ENCODE measurements around the gene TMEM61. TPM values are rescaled to one million over a fixed set of nuclear protein-coding genes. Genes with fewer than 3 reads are reported as not detected.

The TMEM61 gene
- total RNA-seq, 6 experiments from 2014 or later, result 0.20 to 0.31 TPM; not detected in 4

DNA sequence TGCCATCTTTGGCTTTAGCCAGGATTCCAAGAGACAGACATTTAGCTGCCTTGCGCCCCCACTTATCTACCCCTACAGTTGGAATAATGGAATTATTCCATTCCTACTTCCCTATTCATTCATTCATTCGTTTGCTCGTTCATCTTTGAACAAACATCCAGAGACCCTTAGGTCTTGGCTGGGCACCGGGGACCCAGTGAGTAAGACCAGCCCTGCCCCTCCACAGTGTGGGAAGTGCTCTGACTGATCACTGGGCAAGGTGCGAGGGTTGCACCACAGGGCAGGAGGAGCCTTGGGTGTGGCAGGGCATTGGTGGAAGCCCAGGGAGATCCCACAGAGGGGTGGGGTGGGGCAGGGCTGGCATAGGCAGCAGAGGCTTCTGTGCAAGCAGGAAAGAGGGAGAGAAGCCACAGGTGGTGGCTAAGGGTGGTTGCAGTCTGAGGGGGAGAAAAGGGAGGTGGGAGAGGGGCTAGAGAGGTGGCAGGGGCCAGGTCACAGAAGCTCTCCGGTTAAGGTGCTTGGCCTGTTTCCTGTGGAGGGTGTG, 35.0 kb upstream of the TMEM61 start:
- DNase-seq (peak; percentile 60 to 73 (median 63)), ATAC-seq (peak; percentile 50 to 85 (median 66))
- 48% methylated on average over 6 of the region's 6 CpGs for WGBS (ENCODE audit: insufficient coverage, low coverage, low lambda C conversion rate, missing lambda C conversion rate)
- Histone ChIP-seq H3K9me3 (no peaks in the 10 kb centered on the region), H3K4me1 (peaks cover 0 to 13% (median 0%) of the 10 kb centered on the region in 4 donors), H3K36me3 (no peaks in the 10 kb centered on the region), H3K27me3 (no peaks in the 10 kb centered on the region), H3K4me3 (no peak overlapping the region), H3K27ac (no peak overlapping the region)
- TF ChIP-seq CTCF (IDR thresholded peaks at IDR 0.05) (no peak), POLR2A (IDR thresholded peaks at IDR 0.05) (no peak)
- intact Hi-C loops (cut with DNase I), result loop anchor here in 1 of 2 donors (5.0 to 10.0 kb wide), 2 partner anchors 51 to 52 kb away; partner anchors contain the start of gene BSND

DNA sequence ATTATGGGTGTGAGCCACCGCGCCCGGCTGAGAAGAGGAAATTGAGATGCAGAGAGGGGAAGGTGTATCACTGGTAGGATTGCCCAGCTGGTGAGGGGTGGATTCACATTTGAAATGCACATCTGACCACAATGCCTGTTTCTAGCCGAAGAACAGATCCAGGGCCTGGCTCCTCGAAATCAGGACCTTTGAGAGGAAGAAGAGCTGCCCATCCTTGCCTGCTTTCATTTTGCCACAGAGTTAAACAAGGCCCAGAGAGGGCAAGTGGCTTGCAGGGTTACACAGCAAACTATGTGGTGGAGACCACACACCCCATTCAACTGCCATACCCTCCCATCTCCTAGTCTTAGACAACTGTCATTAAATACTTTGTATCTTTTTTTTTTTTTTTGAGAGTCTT, 32.9 kb upstream of the TMEM61 start:
- 79% methylated on average over 5 of the region's 5 CpGs for WGBS (ENCODE audit: insufficient coverage, low coverage, low lambda C conversion rate, missing lambda C conversion rate)
- intact Hi-C loops (cut with DNase I), result loop anchor here in 1 of 2 donors (5.0 to 10.0 kb wide), 2 partner anchors 50 to 53 kb away; partner anchors contain the start of gene BSND
- Histone ChIP-seq H3K36me3 (no peaks in the 10 kb centered on the region), H3K4me3 (no peak overlapping the region), H3K27me3 (no peaks in the 10 kb centered on the region), H3K27ac (no peak overlapping the region), H3K9me3 (no peaks in the 10 kb centered on the region), H3K4me1 (peaks cover 0 to 18% (median 0%) of the 10 kb centered on the region in 4 donors)
- no peak for TF ChIP-seq POLR2A (IDR thresholded peaks at IDR 0.05)
- TF ChIP-seq CTCF (IDR thresholded peaks at IDR 0.05), result no peak
- ATAC-seq, result no peak
- no peak for DNase-seq

GRCh38 chr1:54949053-54949452, 31.4 kb upstream of the TMEM61 start:
- WGBS (ENCODE audit: insufficient coverage, low coverage, low lambda C conversion rate, missing lambda C conversion rate), result 87% methylated on average over 4 of the region's 4 CpGs
- no peak overlapping the region for H3K27ac ChIP-seq
- no peaks in the 10 kb centered on the region for H3K27me3 ChIP-seq
- no peaks in the 10 kb centered on the region for H3K9me3 ChIP-seq
- H3K4me1 ChIP-seq, result peaks cover 0 to 18% (median 0%) of the 10 kb centered on the region in 4 donors
- DNase-seq, result no peak
- no peak overlapping the region for H3K4me3 ChIP-seq
- intact Hi-C loops (cut with DNase I), result loop anchor here in 1 of 2 donors (5.0 to 10.0 kb wide), 2 partner anchors 48 to 54 kb away; partner anchors contain the start of gene BSND
- ATAC-seq, result no peak
- no peaks in the 10 kb centered on the region for H3K36me3 ChIP-seq
- TF ChIP-seq CTCF (IDR thresholded peaks at IDR 0.05), result no peak

DNA sequence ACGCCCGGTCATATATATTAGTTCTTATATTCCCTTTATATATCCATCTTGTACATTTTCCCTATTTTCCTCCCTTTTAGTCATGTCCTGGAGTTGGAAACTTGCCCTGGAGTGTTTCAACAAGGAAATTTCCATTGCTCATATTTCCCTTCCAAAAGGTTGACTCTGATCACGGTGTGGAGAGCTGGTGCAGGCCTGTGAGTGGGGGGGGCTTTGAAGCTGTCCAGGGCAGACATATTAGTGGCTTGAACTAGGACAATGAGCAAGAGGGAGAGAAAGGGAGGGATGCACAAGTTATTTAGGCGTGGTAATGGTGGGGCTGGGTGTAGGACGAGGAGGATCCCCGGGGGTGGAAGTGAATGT, 30.4 kb upstream of the TMEM61 start:
- intact Hi-C loops (cut with DNase I), result loop anchor here in 1 of 2 donors (5.0 kb wide), 1 partner anchor 47 kb away; the partner anchor contains the start of gene BSND
- peaks cover 0 to 15% (median 0%) of the 10 kb centered on the region in 4 donors for H3K4me1 ChIP-seq
- no peak overlapping the region for H3K27ac ChIP-seq
- DNase-seq (no peak), ATAC-seq (no peak)
- TF ChIP-seq CTCF (IDR thresholded peaks at IDR 0.05) (no peak), POLR2A (IDR thresholded peaks at IDR 0.05) (no peak)
- no peaks in the 10 kb centered on the region for H3K27me3 ChIP-seq
- H3K9me3 ChIP-seq, result no peaks in the 10 kb centered on the region
- H3K36me3 ChIP-seq, result no peaks in the 10 kb centered on the region
- 54% methylated on average over 6 of the region's 6 CpGs for WGBS (ENCODE audit: insufficient coverage, low coverage, low lambda C conversion rate, missing lambda C conversion rate)
- no peak overlapping the region for H3K4me3 ChIP-seq

All from right lobe of liver (tissue), 6 donors.